OCI-M2 (cell line): ENCODE measurements around the gene CSH2.
A peak's percentile ranks its signal among the peaks of the same experiment; 100 is the strongest.

Source experiments
- DNase-seq: peaks from one replicate; lab custom pipeline; 2025; ENCODE audit not compliant: unreplicated experiment; lab: John Stamatoyannopoulos, UW

Gene CSH2

DNA sequence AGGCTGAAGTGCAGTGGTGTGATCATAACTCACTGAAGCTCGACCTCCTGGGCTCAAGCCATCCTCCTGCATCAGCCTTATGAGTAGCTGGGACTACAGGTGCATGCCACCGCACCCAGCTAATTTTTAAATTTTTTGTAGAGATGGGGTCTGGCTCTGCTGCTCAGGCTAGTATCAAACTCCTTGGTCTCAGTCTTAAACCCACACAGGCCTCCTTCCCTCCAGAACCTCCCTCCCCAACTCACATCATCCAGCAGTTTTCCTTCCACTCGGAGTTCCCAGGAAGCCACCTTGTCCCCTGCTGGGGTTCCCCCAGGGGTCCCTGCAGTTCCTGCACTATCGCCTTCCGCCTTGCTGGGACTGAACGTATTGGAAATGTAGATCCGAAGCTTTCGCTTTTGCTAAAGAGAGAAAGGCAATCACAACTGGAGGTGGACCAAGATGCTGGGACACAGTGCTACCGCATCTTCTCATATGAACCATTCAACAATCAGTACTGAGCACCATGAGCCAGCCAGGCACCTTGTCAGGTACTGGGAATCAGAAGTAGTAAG is 38.2 kb downstream of the CSH2 start:
- no peak for DNase-seq

DNA sequence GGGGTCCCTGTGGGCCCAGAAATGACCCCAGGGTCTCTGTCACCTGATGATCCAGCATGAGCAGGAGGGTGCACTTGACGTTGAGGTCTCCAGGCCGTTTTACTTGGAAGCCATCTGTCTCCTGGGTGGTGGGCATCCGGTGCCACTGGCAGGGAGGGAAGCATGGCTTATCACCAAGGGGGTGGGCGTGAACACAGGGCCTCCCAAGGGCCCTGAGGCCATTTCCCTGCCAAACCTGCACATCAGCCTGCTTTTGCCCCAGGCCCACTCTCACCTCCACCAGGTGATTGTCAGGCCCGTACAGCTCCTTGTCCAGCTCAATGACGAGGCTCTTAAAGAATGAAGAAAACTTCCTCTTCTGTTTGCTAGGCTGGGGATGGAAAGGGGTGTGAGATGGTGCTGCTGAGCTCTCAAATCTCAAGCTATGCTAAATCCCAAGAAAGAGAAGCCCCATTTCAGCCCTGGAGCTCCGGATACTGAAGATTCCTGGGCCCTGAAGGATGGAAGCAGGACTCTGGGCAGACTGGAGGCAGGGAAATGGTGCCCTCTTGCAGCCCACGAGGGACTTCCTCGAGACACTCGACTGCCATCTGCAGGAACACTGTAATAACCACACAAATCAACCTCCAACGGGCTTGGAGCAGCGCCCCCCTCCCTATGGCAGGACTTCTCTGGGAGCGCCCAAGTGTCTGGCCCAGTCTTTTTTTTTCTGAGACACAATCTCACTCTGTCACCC is 38.9 kb downstream of the CSH2 start:
- DNase-seq: peak; percentile 50

DNA sequence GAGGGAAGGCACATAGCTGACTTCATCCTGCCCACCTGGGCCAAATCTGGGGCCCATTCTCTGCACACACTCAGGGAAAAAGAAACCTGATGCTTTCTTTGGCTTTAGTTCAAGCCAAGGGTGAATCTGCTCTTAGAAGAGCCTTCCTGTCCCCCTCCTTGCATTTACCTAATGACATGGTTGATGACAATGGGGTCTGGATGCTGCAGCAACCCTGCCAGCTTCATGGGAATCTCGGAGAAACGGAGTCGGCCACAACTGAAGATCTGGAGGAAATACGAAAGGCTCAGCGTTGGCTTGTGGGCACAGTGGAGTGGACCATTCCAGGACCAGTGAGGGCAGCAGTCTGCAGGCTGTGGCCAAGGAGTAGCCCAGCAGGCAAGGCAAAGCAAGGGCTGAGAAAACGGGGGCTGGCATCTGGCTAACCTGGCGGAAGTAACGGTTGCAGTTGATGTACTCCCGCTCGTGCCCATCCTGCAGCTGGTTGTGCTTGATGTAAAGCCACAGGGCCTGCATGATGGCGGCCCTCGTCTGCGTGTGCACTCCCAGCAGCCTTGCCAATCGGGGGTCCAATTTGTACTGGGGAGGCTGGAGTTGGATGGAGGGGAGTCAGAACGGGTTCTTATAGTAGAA is 39.6 kb downstream of the CSH2 start:
- DNase-seq: no peak

DNA sequence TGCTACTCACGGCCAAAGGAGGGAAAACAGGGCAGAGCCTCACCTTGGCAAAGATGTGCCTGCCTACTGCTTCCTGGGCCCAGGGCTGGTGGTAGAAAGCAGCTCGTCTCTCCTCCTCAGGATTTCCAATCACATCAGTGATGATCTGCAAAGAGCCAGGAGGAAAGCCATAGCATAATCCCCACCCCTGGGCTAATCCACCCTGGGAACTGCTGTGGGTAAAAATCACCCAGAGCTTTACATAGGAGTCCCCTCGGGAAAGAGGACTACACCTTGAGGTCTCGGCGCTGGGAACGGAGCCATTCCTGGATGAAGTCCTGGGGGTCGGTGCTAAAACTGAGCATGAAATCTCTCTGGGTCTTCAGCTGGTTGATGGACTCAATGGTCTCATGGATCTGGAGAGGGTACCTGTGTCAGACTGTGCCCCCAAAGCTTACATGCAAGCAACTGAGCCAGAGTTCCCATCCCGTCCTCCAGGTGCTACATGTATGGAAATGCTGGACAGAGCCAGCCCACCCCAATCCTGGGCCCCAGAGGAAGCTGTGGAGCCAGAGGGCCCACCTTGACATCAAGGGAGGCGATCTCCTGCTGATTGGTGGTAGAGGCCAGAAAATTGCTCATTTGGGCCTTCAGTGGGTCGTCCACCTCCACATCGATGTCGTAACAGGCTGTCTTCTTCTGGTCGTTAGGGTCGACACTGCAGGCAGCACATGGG is 40.3 kb downstream of the CSH2 start:
- DNase-seq: no peak

DNA sequence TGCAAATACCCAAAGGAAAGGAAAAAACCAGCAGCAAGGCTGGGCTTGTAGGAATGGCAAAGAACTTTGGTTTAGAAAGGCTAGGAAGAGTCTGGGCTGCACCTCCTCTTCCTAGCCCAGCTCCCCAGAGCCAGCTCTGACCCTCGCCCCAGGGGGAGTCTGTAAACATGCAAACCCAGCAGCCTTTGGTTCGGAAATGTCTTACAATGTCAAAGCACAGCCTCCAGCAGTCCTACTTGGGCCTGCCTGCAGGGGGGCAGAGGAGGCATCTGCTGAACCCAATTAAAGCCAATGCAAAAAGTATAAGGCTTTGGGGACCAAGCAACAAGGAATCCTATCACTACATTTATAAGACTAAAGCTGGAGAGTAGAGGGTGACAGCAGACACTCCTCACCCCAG is 41.0 kb downstream of the CSH2 start:
- DNase-seq: no peak

DNA sequence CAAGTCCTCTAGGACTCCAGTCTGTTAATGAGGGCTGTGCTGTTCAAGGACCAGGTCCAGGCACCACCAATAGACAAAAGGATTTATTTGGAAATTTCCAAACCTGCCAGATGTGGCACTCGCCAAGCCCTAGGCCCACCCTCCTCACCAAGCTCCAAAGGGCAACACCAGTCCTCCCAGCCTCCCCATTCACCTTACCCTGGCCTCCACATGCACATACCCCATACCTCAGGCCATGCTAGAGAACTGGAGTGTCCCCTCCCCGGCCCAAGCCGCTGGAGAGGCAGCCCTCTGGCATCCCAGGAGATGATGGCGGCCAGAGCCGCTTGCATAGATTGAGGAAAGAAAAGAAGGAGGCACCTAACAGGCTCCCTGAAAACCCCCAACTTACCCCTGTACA is 41.5 kb downstream of the CSH2 start:
- DNase-seq: no peak

DNA sequence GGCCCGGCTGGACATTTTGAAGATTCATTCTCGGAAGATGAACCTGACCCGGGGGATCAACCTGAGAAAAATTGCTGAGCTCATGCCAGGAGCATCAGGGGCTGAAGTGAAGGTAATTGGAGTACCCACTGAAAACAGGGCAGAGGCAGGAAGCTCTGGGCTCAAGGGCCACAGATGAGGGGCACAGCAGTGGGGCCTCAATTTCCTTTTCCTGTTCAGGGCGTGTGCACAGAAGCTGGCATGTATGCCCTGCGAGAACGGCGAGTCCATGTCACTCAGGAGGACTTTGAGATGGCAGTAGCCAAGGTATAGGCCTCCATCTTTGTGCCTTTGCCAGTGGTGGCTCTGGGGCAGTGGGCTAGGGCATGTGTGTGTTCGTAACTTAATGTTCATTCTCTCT is 42.0 kb downstream of the CSH2 start:
- DNase-seq: no peak

DNA sequence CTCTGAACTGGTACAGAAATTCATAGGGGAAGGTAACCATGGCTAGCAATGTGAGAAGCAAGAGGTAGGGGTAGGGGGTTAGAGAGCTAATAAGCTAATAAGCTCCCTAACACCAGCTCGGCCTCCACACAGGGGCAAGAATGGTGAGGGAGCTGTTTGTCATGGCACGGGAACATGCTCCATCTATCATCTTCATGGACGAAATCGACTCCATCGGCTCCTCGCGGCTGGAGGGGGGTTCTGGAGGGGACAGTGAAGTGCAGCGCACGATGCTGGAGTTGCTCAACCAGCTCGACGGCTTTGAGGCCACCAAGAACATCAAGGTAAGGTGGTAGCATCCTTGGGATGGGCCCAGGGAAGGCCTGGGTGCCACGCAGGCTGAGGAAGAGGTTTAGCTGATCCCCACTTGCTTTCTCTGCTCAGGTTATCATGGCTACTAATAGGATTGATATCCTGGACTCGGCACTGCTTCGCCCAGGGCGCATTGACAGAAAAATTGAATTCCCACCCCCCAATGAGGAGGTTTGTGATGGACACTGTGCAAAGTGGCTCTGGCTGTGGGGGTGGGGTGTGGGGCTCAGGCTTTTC is 42.5 kb downstream of the CSH2 start:
- no peak for DNase-seq

DNA sequence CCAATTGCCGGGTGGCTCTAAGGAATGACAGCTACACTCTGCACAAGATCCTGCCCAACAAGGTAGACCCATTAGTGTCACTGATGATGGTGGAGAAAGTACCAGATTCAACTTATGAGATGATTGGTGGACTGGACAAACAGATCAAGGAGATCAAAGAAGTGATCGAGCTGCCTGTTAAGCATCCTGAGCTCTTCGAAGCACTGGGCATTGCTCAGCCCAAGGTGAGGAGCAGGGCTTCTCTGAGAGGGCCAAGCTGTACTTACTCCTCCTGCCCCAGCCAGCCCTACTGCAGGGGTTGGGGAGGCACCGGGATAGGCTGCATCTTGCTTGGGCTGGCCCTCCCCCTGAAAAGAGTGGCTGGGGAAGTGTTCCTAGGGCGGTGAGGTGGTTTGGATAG is 43.2 kb downstream of the CSH2 start:
- DNase-seq: no peak

DNA sequence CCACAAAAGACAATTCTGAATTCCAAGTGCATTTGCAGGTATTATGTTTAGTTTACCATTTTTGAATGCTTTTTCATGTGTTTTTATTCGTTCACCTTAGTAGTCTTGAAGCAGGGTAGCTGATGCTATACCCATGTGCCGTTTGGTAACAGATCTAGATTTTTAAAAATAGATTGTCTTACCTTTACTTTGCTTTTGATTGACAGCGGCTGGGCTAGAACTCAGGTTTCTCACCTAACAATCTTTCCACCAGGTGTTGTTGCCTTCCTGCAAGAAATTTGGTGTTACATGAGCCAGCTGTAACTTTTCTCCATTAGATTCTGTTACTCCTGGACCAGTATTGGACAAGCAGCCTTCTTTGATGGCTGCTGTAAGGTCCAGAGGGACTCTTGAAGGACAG is 44.5 kb downstream of the CSH2 start:
- DNase-seq: no peak

DNA sequence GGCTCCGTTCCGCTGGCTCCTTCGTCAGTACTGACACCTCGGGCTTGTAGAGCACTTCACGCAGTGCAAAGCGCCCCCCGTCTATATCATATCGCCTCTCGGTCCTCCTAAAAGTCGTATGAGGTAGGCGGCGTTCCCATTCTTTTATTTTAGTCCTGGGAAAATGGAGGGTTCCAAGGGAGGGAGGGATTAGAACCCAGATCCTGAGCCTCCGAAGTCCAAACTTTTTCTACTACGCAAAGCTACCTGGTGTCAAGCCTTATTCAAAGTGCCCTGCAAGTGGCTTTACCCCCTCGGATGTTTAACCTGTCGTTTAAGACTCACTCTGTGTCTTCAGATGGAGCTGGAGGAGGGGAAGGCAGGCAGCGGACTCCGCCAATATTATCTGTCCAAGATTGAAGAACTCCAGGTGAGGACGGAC is 45.7 kb downstream of the CSH2 start:
- no peak for DNase-seq

DNA sequence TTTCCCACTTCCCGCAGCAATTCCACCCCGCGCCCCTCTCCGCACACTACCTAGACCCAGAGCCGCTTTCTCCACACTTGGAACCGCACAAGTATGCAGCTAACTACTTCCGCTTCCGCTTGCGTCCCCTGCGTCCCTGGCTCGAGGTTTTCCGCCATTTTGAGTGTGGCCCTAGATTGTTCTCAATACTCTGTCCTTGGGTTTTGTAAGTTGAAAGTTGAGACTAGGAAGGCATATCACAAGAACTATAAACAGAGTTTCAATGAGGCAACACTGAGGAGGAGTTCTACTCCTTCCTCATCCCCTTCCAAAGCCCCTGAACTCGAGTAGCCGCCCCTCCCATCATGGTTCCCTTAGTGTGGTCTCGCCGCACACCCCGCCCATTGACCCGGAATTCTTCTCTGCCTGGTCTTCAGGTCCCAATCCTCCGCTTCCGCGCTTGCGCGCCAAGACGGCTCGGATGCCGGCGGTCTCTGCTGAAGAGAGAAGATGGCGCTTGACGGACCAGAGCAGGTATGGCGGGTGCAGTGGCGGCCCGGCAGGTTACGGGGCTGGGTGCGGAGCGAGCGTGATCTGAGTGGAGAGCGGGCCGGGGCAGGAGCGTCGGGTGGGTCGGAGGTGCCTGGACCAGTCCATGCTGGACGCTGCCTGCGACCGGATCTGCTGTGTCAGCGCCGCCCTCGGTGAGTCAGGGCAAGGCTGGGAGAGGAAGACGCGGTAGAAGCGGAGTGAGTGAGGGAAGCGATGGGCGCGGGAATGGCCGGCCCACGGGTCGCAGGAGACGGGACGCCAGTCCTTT is 46.3 kb downstream of the CSH2 start, which contains the start of the genes FTSJ3 and PSMC5:
Gene FTSJ3, minus strand, starts transcription at position 662 of the 799 bp plus-strand sequence. CDS start 761 bp downstream, outside the sequence.
Gene PSMC5, plus strand, starts transcription at position 430 of the 799 bp plus-strand sequence. Its CDS starts 60 bp downstream, at position 490.
- DNase-seq: peak; percentile 63

DNA sequence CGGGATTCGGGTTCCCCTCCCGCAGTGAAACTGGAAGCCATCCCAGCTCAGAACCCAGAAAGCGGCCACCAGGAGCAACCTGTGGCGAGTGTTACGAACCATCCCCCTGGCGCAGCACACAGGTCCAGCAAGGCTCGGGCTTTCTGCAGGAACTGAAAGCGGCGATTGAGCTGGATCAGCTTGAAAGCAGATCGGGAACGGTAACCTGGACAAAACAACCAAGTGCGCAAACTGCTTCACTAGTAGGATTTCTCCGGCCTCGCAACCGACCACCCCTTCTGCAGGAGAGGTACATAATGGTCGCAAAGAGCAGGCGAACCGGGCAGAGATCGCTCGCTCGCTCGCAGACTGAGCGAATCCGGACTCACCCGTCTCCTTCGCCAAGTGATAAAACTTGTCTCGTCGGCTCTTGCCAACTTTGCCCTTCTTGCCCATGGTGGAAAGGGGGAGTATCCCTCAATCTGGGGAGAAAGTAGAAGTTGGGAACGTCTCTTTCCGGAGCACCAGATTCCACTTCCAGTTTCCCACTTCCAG is 46.9 kb downstream of the CSH2 start:
- DNase-seq: no peak

DNA sequence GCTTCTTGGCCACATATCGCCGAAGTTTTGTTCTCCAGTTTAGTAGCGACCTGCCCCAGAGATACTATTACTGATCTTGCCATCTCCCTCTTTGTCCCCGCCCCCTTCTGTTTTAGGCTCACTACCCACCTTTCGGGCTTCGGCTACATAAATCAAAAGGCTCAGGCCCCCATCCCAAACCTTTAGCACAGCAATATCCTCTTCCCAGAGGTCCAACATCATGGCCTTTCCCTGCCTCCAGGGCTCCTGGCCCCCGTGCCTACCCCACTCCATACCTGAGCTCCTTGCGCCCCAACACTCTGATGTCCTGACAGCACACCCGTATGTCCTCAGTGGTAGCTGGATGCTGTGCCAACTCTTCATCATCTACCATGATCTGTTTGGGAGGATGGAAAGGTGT is 49.1 kb downstream of the CSH2 start:
- no peak for DNase-seq

DNA sequence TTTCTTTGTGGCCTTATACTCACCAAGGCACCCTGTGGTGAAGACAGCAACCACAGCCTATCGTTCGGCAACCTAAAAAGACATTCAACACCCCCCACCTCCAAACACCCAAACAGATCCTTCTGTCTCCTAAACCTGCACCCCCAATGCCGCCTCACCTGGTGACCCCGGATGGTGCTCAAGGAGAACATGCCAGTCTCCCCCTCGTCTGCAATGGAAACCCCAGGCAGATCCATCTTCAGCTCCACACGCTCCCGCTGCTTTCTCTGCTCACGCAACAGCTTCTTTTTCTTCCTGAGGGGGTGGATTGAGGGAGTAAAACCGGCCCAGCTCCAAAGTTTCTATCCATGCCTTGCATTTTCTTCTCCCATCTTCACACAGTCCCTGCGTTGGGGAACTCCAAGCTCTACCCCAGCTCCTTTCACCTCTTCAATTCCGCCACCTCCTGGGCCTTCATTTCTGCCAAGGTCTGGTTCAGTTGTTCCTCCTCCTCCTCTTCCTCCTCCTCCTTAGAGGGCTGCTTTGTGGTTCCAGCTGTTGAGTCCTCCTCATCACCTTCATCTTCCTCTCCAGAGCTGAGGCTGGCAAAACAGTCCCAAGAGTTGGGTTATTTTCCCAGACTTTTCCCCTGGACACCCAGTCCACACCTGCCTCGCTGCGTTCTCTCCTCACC is 49.7 kb downstream of the CSH2 start:
- DNase-seq: no peak

DNA sequence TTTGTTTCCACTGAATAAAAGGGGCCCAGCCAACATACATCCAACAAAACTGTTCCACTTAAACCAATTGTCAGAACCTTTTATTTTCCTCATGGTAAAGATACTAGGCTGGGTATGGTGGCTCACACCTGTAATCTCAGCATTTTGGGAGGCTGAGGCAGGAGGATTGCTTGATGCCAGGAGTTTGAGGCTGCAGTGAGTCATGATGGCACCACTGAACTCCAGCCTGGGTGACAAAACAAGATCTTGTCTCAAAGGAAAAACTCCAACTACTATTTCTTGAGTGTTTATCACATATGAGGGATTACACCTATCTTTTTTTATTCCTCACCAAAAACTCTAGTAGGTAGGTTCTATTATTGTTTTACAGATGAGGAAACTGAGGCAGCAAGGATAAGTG is 50.9 kb downstream of the CSH2 start:
- no peak for DNase-seq
